GM18873 (cell line): Measurements from ENCODE around the gene PBX1.
"Not testable (repeated sequence)": the region's sequence is repeated elsewhere in the genome, so short reads cannot be mapped to it uniquely, and the experiment has no call there.

Experiments used
- ATAC-seq: cut with Tn5 transposase; IDR thresholded peaks from one replicate; pipeline ENCODE4 v1.9.1; 2021; ENCODE audit warnings: mild to moderate bottlenecking, moderate library complexity, moderate number of reproducible peaks; ENCODE audit not compliant: unreplicated experiment, low FRiP score

PBX1 gene

DNA sequence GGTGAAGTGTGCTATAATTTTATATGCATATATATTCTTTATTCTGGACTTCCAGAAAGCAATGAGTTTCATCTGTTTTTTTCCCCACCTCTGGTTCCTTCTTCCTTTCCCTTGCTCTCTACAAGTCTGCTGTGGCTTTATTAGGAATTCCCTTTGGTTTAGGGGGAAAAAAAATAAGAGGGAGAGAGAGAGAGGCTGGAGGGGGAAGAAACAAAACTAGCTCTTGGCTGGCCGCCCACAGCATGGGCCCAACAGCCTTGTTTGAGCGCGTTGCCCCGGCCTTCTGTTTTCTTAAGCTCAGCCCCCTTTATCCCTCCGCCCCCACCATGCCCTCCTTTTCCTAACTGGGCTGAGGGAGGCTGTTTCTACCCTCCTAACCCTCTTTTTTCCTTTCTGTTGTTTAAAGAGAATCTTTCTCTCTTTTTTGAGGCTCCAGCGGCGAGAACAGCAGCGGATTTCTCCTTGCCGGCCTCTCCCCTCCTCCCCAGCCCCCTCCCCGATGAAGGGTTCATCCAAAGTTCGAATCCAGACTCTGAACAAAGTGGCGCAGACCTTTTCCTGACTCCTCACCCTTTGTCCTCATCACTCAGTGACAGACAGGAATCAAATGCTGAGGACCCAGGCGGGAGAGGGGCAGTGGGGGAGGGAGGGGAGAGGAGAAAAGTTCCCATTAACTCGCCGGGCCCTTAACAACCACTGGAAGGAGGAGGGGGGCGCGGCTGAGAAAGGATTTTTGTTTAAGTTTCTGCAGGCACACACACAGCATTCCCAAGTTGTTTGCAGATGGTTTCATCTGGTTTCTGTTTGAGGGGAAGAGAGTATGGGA lies 29.7 kb downstream of the PBX1 start:
- no peak for ATAC-seq

DNA sequence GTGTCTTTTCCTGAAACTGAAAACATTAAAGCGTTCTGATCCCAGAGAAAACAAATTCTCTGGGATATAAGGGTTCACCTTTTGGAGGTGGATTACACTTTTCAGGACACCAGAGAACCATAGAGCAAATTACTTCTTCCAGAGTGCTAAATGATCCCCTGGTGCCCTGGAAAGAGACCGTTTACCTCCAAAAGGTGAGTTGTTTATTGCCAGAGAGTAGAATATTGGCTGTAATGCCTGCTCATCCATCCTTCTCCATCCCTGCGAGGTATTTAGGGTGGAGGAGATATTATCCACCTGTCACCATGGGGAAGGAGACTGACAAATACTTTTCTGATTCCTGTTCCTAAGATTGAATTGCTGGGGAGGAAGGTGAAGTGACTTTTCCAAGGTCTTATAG lies 30.4 kb downstream of the PBX1 start:
- ATAC-seq = no peak

DNA sequence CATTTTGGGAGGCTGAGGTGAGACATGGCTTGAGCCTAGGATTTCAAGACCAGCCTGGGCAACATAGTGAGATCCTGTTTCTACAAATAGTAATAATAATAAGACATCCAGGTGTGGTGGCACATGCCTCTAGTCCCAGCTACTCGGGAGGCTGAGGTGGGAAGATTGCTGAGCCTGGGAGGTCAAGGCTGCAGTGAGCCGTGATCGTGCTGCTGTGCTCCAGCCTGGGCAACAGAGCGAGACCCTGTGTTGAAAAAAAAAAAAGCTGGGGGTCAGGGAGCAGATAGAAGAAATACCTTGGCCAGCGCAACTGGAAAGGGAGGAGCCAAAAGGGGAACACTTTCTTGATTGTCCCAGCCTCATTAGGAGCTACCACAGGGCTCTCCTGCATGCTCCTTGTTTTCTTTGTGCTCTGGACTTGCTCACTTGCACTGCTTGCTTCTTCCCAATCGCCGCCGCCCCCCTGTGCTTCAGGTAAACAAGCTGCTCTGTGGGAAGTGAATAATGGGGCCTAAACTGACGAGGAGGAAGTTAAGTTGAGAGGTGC lies 31.1 kb downstream of the PBX1 start:
- no peak for ATAC-seq

DNA sequence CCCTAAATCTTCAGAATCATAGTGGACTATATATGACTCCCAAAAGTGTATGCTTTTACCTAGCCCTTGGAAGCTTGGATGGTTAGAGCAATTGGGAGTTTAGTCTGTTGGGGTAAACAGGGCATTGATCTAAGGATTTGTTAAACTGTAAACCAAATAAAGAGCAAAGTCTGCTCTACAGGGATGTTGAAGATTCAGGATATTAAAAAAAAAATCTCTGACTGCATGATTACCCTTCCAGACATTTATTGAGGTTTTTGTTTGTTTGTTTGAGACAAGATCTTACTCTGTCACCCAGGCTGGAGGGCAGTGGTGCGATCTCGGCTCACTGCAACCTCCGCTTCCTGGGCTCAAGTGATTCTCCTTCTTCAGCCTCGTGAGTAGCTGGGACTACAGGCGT lies 31.6 kb downstream of the PBX1 start:
- ATAC-seq = no peak

DNA sequence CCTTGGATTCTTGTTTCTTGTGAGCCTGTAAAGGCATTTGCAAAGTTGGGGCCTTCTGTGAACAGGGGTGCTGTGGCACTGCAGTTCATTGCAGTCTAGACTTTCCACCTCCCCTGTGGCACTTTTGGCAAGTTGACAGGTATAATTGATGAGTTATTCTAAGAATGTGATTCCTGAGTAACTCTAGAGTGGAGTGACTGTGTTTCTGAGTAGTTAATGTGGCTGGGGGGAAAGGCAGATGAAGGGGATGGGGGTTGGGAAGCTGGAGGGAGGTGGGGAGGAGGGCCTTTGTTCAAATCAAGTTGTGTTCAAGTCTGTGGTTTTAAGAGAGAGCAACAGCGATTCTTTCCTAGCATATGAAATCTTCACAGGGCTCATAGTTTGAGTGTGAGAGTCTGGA lies 32.9 kb downstream of the PBX1 start:
- no peak for ATAC-seq

DNA sequence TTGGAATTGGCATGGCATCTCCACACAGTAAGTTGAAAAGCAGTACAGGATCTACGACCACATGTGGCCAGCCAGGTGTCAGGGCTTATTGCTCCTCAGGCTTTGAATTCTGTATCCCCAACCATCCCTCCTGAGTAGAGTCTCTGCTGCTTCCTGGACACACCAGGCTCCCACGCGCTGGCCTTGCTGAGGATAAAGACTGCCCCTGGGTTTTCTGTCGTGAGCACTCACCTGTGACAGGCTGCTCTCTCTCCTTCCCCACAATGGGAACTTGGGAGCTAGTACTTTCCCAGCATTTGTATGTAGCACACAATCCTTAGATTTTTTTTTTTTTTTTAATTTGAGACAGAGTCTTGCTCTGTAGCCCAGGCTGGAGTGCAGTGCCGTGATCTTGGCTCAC lies 33.6 kb downstream of the PBX1 start:
- no peak for ATAC-seq

DNA sequence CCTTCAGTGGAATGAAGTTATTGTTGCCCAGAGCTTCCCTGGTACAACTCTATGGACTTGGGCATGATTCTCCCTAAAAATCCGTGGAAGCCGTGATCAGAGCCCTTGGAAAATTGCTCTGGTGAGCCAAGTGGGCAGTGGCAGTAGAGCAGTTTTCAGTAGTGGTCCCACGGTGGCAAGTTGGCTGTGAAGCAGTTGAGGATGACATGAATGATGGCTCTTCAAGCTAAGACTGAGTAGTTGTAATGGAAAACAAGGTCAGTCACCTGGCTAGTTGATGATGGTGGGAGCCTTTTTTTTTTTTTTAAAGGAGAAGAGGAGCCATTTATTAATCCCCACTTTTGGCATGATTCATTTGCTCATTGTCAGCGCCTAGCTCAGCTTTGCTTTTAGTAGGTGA lies 36.2 kb downstream of the PBX1 start:
- ATAC-seq = no peak

DNA sequence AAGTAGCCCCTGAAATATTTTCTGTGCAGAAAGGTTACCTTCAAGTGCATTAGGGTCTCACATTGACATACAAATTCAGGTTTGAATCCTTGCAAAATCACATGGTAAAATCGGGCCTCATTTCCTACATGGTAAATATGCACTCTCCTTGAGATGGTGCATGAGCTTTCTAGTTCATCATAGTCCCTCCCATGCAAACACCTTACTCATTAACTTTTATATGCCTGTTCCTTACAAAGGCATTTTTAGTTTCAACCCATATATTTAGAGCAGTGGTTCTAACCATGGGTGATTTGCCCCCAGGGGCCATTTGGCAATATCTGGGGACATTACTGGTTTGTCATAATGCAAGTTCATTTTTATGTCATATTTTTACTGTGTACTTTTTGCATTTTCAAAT lies 37.2 kb downstream of the PBX1 start:
- no peak for ATAC-seq

DNA sequence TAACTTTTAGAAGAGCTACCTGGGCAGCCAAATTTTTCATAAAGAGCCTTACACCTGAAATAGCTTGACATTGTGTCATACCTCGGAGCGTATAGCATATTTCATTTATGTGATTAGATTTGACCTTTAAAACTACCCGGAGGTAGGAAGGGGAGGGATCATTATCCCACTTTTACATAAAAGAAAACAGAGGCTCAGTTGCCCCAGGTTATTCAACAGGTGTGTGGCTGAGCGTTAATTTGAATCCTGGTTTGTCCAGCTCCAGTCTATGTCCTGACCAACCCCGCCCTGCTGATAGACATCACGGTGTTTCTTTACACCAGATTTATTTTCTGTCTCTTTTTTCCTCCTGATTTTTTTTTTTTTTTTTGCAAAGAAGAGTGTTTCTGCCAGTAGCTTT lies 39.7 kb downstream of the PBX1 start:
- no peak for ATAC-seq

DNA sequence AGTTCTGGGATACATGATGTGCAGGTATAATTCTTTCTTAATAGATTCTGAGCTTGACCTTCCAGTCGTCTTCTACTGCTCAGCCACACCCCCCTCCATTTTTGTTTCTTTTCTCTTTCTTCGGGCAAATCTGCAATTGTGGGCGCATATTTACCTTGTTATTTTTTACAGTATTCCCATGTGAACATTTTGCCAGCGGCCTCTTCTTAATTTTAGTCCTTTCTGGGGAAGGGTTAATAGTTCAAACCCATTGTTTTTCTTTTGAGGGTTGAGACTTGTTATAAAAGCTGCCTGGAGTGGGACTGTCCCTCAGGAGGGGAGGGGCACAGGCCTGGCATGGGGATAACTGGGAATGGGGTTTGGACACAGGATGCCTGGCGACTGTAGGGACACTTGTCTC lies 40.3 kb downstream of the PBX1 start:
- ATAC-seq = no peak

DNA sequence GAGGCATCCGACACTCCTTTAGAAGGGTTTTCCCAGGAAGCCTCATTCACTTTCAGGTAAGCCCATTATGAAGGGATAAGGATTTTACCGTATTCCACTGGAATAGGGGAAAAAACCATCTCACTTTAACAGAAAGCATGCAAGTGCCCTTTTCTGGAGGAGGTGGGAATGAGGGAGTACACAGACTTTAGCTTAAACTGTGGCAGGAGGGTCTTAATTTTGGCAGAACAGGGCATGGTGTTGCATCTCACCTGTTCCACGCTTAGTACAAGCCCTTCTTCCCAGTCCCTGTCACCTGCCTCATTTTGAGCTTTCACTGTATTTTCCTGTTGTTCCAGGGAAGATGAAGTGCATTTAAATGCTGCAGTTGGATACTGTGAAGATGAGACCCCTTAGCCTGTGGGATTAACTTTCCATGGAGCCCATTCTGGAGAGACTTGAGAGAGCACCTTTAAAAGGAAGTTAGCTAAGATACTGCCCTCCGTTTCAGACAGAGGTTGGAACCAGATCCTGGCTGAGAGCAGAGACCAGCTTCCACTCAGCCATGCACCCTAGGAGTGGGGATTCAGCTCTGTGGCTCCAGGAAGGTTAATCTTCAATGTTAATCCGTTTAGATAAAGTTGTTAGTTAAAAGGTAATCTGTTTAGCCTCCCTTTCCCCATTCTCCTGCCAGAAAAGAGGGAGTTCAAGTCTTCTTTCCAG lies 42.6 kb downstream of the PBX1 start:
- no peak for ATAC-seq

DNA sequence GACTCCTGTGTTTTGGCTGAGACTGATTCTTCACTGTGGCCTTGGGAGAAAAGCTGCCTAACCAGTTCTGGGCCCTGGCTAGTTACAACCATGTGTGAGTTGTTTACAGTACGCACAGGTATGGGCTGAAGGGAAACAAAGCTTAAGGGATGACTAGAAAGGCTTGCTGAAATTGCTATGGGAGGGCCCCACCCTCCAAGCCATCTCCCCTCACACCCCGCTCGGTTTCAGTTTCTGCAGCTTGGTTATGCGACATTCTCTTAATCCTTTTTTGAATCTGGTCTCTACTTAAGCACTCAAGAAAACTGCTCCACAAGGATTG lies 43.1 kb downstream of the PBX1 start:
- ATAC-seq = no peak

DNA sequence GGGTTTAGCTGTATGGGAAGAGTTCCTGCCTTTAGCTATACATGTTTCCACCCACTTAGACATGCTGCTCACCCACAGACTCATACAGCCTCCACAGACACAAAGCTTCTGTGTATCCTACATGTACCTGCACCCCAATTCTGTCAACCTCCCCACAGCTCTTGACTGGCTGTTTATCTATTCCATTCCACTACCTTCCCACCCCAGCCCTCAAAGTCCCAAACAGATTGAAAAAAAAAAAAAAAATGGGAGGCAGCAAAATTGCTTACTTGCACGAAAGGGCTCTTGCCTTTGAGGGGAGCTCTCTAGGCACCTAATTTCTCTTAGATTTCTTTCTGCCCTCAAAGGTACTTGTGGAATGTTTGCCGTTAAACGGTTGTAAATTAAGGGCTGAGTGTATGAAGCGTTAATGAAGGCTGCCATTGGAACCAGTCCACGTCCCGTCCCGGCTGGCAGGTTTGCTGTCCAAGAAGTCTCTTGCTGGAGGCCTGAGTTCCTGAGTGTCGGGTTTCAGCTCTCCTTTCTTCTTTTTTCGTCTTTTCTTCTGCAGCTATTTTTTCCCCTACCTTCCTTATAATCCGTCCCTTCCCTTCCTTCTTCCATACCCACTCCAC lies 43.6 kb downstream of the PBX1 start:
- no peak for ATAC-seq

DNA sequence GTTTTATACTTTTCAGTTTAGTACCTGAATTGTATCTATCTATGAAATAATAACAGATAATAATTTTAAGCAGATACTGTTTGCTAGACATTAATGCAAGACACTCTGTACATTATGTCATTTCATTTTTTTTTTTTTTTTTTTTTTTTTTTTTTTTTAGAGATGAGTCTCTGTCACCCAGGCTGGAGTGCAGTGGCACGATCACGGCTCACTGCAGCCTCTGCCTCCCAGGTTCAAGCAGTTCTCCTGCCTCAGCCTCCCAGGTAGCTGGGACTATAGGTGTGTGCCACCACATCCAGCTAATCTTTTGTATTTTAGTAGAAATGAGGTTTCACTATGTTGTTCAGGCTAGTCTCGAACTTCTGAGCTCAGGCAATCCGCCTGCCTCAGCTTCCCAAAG lies 44.8 kb downstream of the PBX1 start:
- ATAC-seq = not testable (repeated sequence)

DNA sequence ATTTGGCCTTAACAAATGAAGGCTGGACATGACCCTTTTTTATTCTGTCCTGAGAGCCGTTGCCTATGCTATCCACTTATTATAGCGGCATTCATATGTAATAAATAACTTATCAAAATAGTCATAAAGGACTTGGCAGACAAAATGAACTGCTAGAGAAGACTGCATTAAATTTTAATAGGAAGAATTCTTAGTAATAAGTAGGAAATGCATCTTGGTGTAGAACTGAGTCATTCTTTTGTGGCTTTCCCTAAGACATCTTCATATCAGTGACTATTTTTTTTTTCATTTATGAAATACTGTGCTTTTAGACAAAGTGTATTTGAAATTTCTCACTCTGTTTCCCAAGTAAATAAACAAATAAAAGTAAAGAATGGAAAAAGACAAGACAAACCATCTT lies 45.6 kb downstream of the PBX1 start:
- no peak for ATAC-seq

DNA sequence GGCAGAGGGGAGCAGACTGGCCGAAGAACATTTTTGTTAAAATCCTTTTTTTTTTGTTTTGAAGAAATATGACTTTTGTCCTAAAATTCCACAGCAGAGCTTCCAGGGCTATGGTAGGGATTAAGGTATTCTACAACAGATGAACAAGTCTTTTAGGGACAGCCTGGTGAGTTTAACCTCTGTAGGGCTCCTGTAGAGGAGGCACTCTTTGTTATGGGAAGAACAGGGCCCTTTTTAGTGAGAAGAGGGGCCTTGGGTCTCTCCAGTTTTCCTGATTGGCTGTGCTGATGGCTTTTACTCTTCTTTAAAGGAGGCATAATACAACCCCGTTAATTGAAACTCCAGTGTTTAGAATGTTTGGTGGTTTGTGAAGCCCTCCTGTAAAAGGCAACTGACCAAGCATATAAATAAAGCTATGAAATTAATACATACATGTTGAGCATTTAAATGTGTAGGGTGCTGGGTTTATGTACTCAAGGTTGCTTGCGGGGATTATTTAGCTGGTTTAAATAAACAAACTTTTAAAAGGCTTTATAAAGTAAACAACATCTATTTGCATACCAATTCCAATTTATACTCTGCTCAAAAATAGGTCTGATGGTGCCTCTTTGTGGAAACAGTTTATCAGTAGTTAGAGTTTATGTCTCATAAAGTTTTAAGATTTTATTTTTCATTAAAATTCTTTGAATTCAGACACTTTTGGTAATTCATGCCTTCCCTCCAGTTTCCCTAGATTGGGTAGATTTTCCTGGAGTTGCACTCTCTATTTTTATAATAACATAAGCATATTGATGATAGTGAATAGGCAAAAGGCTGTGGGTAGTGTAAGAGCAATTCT lies 46.5 kb downstream of the PBX1 start:
- ATAC-seq = no peak

DNA sequence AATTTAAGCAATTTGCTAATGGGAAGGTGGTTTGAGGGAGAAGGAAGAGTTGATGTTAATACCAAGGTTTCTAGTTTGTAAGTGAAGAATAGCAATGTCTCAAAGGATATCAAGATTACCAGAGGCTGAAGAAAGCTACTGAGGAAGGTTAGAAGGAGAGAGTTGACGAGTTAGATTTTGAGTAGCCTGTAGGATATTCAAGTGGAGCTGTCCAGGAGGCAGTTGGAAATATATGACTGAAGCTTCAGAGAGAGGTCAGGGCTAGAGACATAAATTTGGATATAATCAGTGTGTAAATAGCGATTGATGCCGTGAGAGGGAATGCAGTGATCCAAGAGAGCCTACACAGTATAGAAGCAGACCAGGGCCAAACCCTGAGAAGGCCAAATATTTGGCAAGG lies 48.4 kb downstream of the PBX1 start:
- no peak for ATAC-seq

DNA sequence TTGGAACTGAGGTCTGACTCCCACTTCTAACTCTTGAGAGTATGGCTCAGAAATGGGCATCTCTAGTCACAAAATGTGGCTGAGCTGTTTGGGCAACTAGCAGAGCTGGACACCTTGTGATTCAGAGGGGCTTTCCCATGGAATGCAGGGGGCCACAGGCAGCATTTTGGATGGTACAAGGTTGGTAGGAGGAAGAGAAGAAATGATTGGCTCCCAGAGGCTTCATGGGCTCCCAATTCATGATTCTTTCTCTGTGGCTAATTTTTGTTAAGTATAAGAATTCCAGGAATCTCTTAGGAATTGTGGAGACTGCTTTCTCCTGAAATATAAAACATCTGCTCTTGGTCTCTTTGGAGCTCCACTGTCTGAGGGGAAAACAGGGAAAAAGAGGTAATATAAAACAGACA lies 49.7 kb downstream of the PBX1 start:
- ATAC-seq = no peak

DNA sequence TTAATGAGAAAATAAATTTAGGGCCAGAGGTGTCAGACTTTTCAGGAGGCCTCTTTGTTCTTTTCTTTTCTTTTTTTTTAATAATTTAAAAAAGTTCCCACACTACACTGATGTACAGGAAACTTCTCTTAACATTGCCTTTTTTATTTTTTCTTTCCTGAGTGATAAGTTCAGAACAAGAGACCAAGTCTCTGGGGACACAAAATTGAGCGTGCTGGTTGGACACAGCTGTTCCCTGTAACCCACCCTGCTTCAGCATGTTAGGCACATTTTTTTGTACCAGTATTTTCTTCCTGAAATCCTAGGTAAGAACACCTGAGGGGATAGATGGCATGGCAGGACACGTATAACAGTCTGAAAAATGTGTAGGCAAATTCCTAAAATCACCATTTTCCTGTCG lies 50.1 kb downstream of the PBX1 start:
- no peak for ATAC-seq

DNA sequence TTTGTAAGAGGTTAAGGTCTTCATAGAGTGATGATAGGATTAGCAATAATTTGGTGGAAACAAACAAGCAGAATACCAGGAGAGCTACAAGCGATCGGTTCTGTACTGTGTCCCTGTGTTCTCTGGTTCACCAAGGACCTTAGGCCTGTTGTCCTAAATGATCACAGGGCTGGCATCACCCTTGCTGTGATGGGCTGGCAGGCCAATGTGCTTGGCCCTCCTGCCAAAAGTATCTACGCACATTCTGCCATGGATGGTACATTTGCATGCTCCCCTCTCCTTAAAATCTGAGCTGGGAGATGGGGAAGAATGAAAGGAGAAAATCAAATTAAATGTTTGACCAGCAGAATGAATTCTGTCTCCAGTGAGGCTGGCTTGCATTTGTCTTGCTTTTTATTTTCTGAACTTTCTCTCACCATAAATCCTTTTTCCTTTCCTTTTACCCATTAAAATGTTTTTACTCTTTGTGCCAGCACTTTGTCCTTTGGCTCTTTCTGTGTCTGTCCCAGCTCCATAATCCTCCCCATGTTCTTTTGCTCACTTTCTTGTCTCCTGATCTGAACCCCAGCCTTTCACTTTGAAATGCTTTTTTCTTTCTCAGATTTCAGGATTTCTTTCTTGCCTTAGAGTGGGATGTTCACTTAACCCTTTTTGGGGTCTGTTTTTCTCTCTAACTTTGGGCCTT lies 51.7 kb downstream of the PBX1 start:
- ATAC-seq = no peak
